Forelimb muscle (tissue), 1 donor: ENCODE data around the gene RASGEF1B. TPM values are rescaled to one million over a fixed set of nuclear protein-coding genes. Genes with fewer than 3 reads are reported as not detected.
"Not testable (repeated sequence)": the region's sequence is repeated elsewhere in the genome, so short reads cannot be mapped to it uniquely, and the experiment has no call there.

Experiments used
- DNase-seq: peaks from one replicate; pipeline ENCODE4 v3.0.0-alpha.2; 2013; ENCODE audit warnings: low read depth
- polyA plus RNA-seq: library from polyadenylated mRNA; unstranded; fragments of 120-200 nt; gene quantifications from one replicate; pipeline ENCODE4 v1.2.1, GENCODE V29; 2013; ENCODE audit not compliant: insufficient read length

RASGEF1B gene
- polyA plus RNA-seq, 1 donor: 4.8 TPM

GRCh38 chr4:81431971-81432370 is 39.7 kb downstream of the RASGEF1B start:
- no peak for DNase-seq

DNA sequence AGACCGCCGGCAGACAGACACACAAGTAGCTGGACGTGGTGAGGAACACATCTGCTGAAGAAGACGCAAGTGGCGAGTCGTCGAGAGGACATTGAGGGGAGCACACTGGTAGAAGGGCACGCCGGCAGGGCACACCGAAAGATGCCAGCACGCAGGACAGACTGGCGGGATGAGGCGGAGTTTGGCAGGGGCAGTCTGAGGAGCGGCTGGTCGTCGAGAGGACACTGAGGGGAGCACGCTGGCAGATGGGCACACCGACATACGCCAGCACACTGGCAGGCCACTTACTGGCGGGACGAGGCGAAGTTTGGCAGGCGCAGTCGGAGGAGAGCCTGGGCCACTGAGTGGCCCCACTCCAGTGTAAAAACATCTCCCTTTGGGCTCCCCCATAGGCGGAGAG is 42.1 kb downstream of the RASGEF1B start:
- no peak for DNase-seq

DNA sequence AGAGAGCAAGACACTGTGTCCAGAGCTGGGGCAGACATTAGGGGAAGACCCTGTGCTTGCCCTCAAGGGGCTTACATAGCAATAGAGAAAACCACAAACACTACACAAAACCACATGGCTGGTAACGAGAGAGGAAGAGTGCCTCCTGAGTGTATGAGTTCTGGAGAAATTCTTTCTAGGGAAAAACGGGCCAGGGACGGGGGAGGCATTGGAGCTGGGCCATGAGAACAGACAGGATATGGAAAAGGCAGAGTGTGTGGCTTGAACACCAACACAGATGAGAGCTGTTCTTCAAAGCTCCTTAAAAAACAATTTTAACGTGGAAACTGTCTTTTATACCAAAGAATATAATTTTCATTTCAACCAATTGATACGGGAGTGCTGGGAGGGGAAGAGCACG is 42.7 kb downstream of the RASGEF1B start:
- no peak for DNase-seq

- DNase-seq: no peak
Observed at GRCh38 chr4:81428002-81428401, 43.7 kb downstream of the RASGEF1B start.

DNA sequence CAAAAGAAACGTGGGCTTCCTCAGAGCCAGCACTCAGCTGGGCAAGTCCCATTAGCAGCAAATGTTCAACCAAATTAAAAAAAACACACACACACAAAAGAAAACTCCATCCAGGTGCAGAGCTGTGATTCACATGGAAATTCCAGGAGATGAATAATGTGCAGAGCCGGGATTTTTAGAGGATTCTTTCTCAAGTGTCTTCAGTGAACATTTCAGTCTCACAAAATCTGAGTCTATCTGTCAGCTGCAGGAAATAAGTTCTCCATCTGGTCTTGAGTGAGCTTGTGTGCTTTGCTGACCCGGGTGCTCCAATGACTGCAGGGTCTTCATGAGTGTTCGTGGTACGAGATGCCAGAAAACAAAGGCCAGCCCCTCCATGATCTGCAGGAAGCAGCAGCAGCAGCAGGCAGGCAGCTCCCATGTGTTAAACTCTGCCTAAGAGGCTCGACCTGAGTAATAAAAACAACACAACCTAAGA is 44.3 kb downstream of the RASGEF1B start:
- DNase-seq: no peak

GRCh38 chr4:81426770-81427289 is 44.9 kb downstream of the RASGEF1B start:
- no peak for DNase-seq

DNA sequence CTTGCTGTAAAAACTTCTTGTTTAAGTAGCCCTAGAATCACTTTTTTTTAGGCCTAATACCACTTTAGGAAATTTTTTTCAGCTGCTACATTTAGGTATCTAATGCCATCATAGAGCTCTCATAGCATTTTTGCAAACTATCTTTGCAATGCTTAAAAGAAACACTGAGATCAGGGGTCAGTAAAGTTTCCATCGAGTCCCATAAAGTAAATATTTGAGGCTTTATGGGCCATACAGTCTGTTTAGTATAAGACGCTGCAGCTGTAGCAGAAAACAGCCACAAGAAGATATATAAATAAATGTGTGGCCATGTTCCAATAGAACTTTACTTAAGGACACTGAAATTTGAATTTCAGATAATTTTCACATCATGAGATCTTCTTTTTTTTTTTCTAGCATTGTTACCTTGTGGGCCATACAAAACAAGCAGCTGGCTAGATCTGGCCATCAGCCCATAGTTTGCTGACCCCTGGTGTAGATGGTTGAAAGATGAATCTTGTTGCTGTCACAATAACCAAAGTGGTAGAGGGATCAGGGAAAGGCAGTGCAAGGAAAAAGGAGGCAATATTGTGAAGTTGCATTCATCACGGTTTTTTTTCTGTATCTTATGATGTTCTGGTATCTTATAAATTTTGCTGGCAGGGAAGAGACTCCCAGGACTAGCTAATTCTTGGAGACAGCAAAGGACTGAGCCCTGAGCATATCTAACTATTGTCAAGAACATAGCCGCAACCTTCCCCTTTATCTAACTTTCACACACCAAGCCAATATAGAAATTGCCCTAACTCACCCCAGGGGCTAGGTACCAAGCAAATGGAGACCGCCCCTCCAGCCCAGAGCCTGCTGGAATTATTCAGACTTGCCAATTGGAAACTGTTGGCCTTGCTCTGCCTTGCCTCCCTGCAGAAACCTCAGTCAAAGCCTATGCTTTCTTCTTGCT is 46.6 kb downstream of the RASGEF1B start:
- DNase-seq: no peak

DNA sequence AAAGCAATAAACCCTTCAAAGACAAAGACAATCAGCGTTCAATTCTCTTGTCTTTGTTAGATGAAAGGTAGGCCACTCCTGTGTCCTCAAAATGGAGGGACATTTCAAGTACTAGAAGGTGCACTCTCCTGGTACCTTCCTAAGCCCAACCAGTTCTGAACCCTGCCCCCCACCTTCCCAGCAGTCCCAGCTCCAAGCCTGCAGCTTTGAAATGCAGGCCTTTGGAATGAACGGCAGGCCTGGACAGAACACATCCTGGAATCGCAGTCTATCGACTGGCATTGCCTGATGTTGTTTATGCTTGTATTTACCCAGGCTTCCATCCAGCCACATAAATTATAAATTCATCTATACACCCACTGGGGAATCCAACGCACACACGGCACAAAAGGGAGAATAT is 47.4 kb downstream of the RASGEF1B start:
- DNase-seq: no peak

GRCh38 chr4:81422595-81422994 is 49.1 kb downstream of the RASGEF1B start:
- no peak for DNase-seq

GRCh38 chr4:81421346-81422218 is 50.1 kb downstream of the RASGEF1B start:
- DNase-seq: no peak

- DNase-seq: no peak
Observed at GRCh38 chr4:81418572-81418971, 53.1 kb downstream of the RASGEF1B start.

DNA sequence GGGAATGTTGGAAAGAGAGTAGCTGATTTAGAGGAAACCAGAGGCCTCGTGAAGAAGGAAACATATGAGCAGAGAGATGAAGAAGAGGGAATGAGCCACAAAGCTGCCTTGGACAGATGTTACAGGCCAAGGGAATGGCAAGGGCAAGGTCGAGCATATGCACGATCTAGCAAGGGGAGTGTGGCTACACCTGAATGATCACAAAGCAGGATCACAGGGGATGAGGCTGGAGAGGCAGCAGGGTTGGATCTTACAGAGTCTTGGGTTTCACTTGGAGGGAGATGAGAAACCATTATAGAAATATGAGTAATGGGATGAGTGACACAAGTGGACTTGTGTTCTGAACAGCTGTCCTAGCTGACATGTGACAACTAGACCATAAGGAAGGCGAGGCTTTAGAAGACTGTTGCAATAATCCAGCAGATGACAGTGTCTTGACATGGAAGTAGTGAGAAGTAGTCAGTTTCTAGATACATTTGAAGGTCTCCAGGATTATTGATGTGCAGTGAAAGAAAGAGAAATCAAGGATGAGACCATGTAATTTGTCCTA is 58.7 kb downstream of the RASGEF1B start:
- no peak for DNase-seq

- no peak for DNase-seq
Observed at GRCh38 chr4:81410680-81411079, 61.0 kb downstream of the RASGEF1B start.

DNA sequence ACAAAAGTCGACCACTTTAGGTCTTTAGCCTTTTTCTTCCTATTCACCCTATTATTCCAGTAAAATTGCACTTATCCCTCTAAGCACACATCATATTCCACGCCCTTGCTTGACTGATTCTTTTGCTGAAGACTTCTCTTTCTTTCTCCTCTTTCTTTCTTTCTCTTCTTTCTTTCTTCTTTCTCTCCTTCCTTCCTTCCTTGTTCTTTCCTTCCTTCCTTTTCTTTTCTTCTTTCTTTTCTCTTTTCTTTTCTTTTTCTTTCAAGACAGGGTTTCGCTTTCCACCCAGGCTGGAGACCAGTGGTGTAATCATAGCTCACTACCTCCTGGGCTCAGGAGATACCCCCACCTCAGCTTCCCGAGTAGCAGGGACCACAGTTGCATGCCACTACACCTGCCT is 61.9 kb downstream of the RASGEF1B start:
- DNase-seq: no peak

- DNase-seq: no peak
Observed at GRCh38 chr4:81408341-81408740, 63.4 kb downstream of the RASGEF1B start.

GRCh38 chr4:81407726-81408125 is 64.0 kb downstream of the RASGEF1B start:
- DNase-seq: no peak

DNA sequence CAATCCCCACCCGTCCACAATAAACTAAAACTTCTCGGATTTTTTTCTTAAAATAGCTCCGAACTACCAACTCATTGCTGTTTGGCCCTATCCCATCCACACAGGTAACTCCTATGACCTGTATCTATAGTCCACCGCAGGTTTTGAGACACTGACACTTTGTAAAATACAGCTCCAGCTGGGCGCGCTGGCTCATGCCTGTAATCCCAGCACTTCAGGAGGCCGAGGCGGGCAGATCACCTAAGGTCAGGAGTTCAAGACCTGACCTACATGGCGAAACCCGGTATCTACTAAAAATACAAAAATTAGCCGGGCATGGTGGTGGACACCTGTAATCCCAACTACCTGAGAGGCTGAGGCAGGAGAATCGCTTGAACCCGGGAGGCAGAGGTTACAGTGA is 65.2 kb downstream of the RASGEF1B start:
- not testable (repeated sequence) for DNase-seq

GRCh38 chr4:81405900-81406401 is 65.8 kb downstream of the RASGEF1B start:
- peak; percentile 65 for DNase-seq

DNA sequence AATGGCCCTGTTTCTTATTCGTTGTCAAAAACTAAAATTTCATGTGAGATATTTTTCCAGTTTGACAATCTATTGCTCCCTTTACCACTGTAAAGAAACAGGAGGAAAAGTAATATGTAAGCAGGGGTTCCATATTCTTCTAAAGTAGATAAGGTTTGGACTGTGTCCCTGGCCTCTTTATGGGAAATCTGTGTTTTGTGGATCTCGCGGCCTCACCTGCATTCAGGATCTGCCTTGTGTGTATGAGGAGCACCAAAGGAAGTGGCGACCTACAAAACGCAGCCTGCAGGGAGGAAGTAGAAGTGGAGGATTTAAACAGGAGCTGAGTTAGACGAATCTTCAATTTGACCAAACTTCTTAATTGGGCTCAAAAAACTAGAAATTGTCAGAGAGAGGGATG is 67.0 kb downstream of the RASGEF1B start:
- DNase-seq: no peak

- no peak for DNase-seq
Observed at GRCh38 chr4:81404294-81404693, 67.4 kb downstream of the RASGEF1B start.

DNA sequence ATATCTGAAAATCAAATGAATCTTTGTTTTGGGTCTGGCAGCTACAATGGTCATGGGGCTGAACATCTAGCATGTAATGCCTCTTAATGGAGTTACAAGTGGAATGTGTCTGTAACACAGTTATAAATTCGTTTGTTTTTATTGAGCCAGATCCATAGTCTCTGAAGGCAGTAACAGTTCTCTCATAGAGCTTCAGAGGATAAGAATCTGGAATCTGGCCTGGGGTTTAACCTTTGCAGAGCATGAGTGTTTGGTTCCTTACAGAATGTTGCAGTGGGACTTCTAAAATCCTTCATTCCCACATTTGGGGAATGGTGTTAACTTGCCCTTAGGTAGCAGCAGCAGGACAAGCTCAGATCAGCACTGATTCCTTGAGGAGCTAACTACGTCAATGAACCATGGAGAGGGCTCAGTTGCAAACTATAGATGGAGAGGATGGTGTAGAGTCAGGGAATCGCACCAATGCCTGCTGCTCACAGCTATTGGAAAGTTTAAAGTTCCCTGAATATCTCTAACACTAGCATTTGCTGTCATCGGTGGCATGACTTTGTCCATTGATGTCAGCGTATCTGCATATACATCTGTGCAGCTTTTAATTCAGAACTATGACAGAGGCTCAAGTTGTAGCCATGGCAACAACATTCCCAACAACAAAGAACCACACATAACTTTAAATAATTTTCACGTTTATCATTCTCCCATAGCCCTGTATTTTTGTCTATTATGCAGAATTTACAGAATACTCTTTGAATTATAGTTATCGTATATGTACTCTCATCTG is 72.2 kb downstream of the RASGEF1B start:
- no peak for DNase-seq
